Brain microvascular endothelial cell (primary cell): ENCODE results near the gene SERINC2.

Experiments used
- DNase-seq: peaks from one replicate; pipeline ENCODE4 v3.0.0-alpha.2; 2020
- H3K27ac ChIP-seq: fragments of 250-450 bp; sonication (Bioruptor Pico); 2 replicates; pipeline ENCODE4 v1.5.1; 2020; ENCODE audit warnings: mild to moderate bottlenecking, moderate library complexity
- H3K27me3 ChIP-seq: fragments of 250-450 bp; sonication (Bioruptor Pico); replicated peaks from 2 replicates; pipeline ENCODE4 v1.5.1; 2020; ENCODE audit warnings: mild to moderate bottlenecking
- H3K36me3 ChIP-seq: fragments of 250-450 bp; sonication (Bioruptor Pico); replicated peaks from 2 replicates; pipeline ENCODE4 v1.5.1; 2020; ENCODE audit warnings: mild to moderate bottlenecking
- H3K4me3 ChIP-seq: 2 replicates; pipeline ENCODE4 v1.5.1; 2011; ENCODE audit warnings: low read depth, mild to moderate bottlenecking, control low read depth, low read length, moderate library complexity
- CTCF ChIP-seq: IDR thresholded peaks from 2 replicates; pipeline ENCODE4 v1.5.1; 2011; ENCODE audit warnings: low read depth, mild to moderate bottlenecking, moderate library complexity, low read length, control low read depth, inconsistent platforms; ENCODE audit errors: missing control alignments
- in situ Hi-C: cut with HindIII; loops from 2 replicates; pipeline ENCODE4 v1.10.0; 2017; ENCODE audit warnings: low sequenced_read_pairs, low pct_ligation_motif_present

Gene SERINC2

DNA sequence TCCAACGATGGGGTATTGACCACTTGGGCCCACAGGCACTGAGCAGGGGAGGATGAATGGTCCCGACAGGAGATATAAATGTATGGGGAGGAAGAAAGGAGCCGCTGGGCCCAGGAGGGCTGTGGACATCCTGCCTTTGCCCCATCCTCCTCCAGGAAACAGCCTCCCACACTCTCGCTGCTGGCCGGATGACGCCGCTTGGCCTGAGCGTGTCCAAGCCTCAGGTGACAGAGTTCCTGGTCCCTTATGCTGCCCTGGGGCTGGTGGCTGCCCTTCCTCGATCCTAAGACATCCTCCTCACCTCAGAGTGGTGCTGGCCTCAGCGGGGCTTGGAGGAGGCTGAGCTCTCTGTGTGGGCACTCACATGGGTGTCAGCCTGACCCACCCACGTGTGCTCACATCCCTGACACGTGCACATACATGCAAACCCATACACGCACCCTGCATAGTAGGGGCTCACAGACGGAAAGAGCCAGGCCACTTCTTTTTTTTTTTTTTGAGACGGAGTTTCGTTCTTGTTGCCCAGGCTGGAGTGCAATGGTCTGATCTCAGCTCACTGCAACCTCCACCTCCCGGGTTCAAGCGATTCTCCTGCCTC, 5.9 kb upstream of the SERINC2 start:
- Histone ChIP-seq H3K4me3 (no peak overlapping the region), H3K27ac (no peak overlapping the region), H3K36me3 (no peaks in the 10 kb centered on the region), H3K27me3 (peaks cover 2% of the 10 kb centered on the region)
- no peak for DNase-seq
- in situ Hi-C loops = no loop called here
- TF ChIP-seq CTCF = no peak

- H3K27ac ChIP-seq = no peak overlapping the region
- H3K27me3 ChIP-seq = peaks cover 15% of the 10 kb centered on the region
- no peaks in the 10 kb centered on the region for H3K36me3 ChIP-seq
- in situ Hi-C loops = no loop called here
- no peak overlapping the region for H3K4me3 ChIP-seq
- no peak for TF ChIP-seq CTCF
- no peak for DNase-seq
Observed at GRCh38 chr1:31408788-31409318, 4.2 kb upstream of the SERINC2 start.

- Histone ChIP-seq H3K27me3 (peaks cover 17% of the 10 kb centered on the region), H3K36me3 (no peaks in the 10 kb centered on the region), H3K4me3 (no peak overlapping the region), H3K27ac (no peak overlapping the region)
- TF ChIP-seq CTCF = no peak
- in situ Hi-C loops = no loop called here
- no peak for DNase-seq
Observed at GRCh38 chr1:31409946-31410858, 2.8 kb upstream of the SERINC2 start.

GRCh38 chr1:31410871-31411270, 2.1 kb upstream of the SERINC2 start:
- TF ChIP-seq CTCF = no peak
- no peak overlapping the region for H3K4me3 ChIP-seq
- peaks cover 17% of the 10 kb centered on the region for H3K27me3 ChIP-seq
- no peak for DNase-seq
- H3K36me3 ChIP-seq = no peaks in the 10 kb centered on the region
- in situ Hi-C loops = no loop called here
- H3K27ac ChIP-seq = no peak overlapping the region

DNA sequence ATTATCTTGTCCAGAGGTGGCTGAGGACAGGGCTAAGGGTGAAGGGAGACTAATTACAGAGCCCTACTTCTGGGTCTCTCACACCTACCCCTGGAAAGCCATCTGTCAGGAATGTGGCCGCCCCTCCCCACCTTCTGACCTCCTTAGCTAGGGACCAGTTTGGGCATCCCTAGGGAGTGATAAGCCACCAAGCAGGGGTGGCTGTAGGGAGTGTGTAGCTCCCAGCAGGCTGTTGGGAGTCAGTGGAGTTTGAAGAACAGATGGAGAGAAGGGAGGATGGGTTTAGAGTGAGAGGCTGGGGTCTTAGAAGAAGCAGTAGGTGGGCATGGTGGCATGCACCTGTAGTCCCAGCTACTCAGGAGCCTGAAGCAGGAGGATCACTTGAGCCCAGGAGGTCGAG, 808 bp upstream of the SERINC2 start:
- in situ Hi-C loops = no loop called here

More for the DNA sequence above, 808 bp upstream of the SERINC2 start:
- no peak for DNase-seq
- Histone ChIP-seq H3K4me3 (no peak overlapping the region), H3K27ac (no peak overlapping the region), H3K27me3 (peaks cover 17% of the 10 kb centered on the region), H3K36me3 (no peaks in the 10 kb centered on the region)
- no peak for TF ChIP-seq CTCF
